Inferior parietal cortex (tissue), 1 donor: ENCODE data around the gene SYT12.
"Not testable (repeated sequence)": the region's sequence is repeated elsewhere in the genome, so short reads cannot be mapped to it uniquely, and the experiment has no call there.

Experiments
- DNase-seq: peaks from one replicate; pipeline ENCODE4 v3.0.0-alpha.2; 2016; ENCODE audit errors: extremely low spot score

Gene SYT12, protein sequence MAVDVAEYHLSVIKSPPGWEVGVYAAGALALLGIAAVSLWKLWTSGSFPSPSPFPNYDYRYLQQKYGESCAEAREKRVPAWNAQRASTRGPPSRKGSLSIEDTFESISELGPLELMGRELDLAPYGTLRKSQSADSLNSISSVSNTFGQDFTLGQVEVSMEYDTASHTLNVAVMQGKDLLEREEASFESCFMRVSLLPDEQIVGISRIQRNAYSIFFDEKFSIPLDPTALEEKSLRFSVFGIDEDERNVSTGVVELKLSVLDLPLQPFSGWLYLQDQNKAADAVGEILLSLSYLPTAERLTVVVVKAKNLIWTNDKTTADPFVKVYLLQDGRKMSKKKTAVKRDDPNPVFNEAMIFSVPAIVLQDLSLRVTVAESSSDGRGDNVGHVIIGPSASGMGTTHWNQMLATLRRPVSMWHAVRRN

DNA sequence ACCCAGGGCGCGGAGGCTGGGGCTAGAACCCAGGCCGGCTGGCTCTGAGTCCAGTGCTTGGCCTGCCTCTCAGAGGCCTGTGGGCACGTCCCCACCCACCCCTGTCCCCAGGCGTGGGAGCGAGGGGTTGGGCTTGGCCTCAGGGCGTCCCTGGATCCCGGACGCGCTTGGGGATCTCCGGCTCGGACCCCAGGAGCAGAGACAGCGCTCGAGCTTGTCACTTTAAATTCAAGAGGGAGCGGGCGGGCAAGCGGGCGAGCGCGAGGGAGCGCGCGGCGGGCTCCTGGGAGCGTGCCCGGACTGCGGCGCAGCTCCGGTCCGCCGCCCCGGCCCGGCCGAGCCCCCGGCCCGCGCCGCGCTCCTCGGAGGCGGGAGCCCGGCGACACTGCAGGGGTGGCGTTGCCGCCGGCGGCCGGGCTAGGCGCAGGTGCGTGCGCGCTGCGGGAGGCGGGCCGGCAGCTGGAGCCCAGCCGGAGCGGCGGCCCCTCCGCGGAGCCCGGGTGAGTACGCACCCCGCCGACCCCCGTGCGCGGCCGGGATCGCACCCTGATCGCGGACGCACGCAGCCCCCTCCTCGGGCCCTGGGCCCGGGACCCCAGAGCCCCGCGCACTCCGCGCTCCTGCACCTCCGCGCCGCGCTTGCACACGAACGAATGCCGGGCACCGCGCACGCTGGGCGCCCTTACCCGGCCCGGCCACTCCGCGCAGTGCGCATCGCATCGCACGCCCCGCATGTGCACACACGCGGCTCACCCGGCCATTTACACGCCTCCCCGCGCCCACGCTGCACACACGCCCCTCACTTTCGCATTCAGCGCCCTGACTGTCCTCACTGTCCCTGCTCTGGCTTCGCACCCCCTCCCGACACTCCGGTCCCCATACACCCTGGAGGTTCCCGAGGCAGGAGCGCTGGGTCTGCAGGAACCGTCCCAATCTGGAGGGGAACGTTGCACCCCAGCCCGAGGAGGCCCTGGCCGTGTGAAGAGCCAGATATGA is at the start of gene SYT12:
TSS of gene SYT12 (plus strand) at position 174 of the 996 bp plus-strand sequence. CDS start 7,011 bp downstream, outside the sequence.
- no peak for DNase-seq

DNA sequence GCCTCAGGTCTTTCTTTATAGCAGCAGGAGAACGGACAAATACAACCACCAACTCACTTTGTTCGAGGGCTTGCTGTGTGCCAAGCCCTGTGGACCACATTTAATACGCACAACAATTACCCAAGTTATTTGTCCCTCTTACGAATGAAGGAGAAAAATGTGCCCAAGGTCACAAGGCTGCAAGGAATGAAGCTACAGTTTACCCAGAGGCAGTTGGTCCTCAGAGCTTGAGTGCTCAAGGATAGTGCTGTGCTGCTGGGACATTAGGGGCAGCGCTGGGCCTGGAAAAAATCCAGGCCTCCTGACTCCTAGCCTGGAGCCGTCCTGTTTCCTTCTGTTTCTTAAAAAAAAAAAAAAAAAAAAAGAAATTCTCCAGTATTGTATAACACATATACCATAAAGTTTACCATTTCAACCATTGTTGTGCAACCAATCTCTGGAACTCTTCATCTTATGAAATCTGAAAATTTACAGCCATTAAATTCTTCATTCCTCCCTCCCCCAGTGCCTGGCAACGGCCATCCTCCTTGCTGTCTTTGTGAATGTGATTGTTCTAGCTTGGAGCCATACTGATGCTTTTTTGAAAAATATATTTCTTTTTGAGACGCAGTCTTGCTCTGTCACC is 48.9 kb upstream of the SYT12 start:
- DNase-seq, result no peak

DNA sequence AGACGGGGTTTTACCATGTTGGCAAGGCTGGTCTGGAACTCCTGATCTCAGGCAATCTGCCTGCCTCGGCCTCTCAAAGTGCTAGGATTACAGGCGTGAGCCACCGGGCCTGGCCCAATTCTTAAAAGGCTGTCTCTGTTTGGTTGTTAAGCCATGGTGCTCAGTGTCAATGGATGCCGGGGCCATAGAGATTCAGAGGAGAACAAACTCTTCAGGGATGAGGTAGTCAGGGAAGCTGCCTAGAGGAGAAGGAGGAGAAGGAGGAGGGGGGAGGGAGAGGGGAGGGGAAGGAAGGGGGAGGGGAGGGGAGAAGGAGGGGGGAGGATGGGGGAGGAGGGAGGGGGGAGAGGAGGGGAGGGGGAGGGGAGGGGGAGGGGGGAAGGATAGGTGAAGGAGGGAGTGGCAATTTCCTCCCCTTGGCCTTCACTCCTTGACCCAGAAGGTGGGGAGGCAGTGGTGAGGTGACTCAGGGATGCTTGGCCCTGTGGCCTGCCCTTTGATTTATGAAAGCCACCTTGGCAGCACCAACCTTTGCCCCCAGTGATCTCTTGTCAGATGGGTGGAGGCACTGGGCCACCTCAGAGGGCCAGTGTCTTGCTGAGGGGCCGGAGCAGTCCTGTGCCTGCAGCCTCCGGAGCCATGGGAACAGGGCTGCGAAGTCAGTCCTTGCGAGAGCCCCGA is 48.1 kb upstream of the SYT12 start, which contains the start of gene C11orf86:
TSS of gene C11orf86 (plus strand) at position 581 of the 681 bp plus-strand sequence. CDS start at position 640, 59 bp downstream.
- no peak for DNase-seq

DNA sequence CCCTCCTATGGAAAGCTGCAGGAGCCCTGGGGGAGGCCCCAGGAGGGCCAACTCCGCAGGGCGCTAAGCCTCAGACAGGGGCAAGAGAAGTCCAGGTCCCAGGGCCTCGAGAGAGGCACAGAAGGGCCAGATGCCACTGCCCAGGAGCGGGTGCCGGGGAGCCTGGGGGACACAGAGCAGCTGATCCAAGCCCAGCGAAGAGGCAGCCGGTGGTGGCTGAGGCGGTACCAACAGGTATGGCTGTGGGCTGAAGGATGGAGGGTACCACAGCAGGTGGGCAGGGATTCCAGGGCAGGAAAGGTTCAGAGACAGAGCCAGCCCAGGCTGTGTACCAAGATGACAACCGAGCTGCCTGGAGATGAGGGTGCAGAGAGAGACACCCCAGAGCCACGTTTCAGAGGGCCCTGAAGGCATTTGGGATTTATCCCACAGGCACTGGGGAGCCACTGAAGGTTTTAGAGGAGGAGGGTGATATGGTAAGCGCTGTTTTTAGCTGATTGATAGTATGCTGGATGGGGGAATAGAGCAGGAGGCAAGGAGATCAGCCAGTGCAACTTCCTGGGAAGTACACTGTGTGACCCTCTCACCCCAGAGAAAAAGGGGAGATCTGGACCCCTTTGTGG is 47.4 kb upstream of the SYT12 start:
- no peak for DNase-seq

DNA sequence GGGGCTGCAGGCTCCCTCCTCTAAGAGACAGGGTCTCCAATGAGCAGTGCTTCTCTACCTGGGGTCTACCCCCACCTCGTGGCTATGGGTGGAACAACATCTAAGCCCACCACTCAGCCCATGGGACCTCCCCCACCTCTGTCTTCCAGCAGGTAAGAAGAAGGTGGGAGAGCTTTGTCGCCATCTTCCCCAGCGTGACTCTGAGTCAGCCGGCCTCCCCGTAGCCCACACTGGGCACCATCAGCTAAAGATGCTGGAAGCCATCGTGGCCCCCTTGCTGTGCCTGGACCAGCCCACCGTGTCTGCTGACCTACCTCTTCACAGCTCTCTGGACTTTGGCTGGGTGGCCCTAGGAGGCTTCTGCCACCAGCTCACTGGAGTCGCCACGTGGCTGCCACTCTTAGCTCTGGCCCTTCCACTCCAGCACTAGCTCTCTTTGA is 46.9 kb upstream of the SYT12 start:
- DNase-seq, result no peak

DNA sequence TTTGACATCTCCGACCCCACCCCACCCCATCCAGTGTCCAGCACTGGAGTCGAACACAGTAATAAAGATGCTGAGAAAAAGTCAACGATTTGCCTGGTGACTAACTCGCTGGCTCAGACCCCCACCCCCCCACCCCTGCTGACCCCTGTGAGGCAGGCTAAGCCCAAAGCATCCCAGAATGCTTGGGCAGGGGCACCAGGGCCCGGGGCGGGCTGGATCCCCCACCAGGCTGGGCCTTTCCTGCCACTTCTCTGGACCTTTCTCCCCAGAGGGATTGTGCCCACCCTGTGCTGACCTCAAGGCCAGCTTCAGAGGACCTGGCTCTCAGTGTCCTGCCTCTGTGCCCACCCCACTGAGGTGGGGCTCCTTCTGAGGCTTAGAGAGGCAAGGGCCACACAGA is 46.0 kb upstream of the SYT12 start:
- no peak for DNase-seq

DNA sequence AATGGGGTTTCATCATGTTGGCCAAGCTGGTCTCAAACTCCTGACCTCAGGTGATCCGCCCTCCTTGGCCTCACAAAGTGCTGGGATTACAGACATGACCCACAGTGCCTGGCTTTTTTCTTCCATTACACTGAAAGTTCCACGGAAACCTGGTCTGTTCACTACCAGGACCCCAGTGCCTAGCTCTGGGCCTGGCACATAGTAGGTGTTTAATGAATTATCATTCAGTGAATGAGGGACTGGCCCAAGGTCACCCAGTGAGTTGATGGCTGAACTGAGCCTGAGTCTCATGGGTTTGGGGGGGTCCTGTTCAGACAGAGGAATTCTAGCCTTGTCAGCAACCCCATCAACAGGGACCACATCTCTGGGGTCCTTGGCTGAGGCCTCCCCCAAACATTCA is 44.7 kb upstream of the SYT12 start:
- no peak for DNase-seq

DNA sequence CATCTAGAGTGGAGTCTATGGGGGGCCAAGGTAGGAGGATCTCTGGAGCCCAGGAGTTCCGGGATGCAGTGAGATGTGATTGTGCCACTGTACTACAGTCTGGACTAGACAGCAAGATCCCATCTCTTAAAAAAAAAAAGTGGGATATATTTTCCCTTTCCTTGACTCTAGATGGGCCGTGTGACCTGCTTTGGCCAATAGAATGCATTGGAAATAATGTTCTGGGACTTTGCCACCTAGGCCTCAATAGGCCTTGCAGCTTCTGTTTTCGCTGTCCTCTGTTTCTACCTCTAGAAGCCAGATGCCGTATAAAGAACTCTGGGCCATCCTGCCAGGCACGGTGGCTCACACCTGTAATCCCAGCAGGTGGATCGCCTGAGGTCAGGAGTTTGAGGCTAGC is 44.2 kb upstream of the SYT12 start:
- no peak for DNase-seq

DNA sequence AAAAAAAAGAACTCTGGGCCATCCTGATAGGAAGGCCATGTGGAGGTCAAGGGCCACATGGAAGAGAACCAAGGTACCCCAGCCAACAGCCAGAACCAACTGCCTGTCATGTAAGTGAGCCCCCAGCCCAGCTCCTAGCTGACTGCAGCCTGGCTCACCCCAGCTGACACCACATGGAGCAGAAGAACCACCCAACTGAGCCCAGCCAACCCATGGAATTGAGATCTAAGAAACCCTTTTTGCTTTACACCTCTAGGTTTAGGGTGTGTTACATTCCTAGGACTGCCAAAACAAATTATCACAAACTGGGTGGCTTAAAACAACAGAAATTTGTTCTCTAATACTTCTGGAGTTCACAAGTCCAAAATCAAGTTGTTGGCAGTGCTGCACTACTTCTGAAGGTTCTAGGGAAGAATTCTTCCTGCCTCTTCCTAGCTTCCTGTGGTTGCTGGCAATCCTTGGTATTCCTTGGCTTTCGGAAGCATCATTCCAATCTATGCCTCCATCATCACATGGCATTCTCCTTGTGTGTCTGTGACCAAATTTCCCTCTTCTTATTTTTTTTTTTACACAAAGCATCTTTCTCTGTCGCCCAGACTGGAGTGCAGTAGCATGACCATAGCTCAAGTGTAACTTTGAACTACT is 43.5 kb upstream of the SYT12 start:
- no peak for DNase-seq

DNA sequence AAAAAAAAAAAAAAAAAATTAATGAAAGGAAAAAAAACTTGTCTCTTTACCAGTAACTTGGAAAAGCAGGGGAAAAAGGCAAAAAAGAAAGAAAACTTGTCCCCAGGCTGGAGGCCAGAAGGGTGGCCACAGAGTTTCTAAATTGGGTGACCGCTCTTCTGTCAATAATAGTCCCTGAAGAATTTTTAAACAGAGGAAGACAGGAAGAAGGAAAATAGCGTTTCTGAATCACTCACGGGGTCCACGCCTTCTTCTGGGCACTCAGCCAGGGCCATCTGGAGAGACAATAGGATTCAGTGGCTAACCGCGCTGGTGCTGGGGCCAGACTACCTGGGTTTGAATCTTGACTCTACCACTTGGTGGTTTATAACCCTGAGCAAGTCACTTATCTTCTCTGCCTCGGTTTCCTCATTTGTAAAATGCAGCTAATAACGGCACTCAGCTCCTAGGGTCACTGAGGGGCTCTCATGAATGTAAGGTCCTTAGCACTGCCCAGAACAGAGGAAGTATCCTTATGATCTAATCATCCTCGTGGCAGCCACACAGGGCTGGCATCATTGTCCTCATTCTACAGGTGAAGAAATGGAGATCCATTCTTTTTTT is 40.9 kb upstream of the SYT12 start:
- peak; percentile 60 for DNase-seq

DNA sequence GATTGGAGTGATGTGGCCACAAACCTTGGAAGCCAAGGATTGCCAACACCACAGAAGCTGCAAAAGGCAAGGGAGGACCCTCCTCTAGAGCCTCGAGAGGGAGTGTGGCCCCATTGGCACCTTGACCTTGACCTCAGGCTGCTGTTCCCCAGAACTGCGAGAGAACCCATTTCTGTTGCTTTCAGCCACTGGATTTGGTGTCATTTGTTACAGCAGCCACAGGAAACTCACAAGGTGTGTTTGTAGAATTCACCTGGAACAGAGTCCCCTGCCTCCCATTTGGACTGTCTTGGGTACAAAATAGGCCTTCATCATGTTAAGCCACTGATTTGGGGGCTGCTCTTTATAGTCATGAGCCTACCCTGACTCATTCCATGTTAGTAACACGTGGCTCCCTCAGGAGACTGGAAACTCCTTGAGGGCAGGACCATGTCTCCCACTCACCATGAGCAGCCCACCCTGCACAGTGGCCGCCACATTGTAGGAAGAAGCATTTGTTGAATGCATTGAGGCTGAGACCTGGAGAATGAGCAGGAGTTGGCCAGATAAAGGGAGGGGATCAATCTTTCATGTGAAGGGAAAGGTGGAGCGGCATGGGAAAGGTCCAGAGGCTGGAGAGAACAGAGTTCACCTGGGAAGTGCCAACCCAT is 39.5 kb upstream of the SYT12 start:
- DNase-seq, result no peak

DNA sequence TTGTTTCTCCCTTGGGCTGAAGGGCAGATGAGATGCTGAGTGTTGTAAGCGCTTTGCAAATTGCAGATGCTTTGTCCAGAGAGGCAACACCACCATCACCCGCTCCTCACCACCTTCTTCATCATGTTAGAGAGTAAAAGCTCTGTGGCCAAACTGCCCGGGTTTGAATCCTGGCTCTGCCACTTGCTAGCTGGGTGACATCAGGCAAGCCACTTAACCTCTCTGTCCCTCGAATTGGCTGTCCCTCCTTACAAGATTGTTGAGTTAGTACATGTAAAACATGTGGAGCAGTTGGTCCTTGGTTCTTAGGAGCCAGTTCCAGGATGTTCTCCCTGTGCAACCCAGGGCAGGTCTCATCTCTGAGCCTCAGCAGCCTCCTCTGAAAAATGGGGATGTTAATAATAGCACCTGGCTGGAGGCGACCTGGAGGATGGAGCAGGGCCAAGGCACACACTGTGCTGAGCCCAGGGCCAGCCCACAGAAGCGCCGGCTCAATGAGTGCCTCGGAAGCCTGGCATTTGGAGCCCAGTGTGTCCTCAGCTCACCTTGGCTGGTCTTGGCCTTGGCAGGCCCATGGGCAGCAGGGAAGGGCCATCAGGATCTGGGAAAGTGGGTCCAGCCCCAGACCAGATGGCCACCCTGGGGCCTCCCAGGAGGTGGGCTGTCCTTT is 37.3 kb upstream of the SYT12 start:
- no peak for DNase-seq

DNA sequence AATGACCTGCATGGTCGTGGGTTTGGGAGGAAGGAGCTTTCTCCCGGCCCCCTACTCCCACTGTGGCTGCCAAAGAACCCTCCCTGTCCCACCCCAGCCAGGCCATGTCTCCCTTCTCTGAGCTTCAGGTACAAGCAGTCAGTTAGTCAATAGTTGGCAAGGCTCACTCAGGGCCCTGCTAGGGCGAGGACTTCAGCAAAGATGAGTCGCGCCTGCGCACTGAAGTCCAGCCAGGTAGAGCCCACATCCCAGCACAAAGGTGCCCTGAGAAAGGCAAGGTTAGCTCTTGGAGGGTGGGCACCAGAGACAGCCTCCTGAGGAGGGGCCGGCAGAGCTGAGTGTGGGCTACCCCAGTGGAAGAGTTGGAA is 36.8 kb upstream of the SYT12 start:
- DNase-seq, result no peak

DNA sequence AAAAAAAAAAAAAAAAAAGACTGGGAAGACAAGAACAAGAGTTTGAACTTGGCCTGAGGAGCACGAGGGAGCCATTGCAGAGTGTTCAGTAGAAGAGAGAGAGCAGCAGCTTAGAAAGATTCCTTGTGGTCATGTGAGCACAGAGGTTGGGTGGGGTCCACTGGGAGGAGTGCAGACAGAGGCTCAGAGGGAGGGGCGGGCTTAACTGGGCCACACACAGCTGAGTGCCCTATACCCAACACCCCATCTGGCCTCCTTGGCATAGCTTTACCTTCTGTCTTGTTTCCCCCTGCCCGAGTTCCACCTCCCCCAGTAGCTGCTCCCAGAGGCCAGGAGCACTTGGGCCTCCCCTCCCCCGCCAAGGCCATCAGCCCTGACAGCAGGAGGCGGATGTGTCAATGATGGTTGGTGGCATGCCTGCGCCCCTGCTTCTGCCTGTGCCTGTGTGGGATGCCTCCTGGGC is 35.7 kb upstream of the SYT12 start:
- DNase-seq, result no peak

DNA sequence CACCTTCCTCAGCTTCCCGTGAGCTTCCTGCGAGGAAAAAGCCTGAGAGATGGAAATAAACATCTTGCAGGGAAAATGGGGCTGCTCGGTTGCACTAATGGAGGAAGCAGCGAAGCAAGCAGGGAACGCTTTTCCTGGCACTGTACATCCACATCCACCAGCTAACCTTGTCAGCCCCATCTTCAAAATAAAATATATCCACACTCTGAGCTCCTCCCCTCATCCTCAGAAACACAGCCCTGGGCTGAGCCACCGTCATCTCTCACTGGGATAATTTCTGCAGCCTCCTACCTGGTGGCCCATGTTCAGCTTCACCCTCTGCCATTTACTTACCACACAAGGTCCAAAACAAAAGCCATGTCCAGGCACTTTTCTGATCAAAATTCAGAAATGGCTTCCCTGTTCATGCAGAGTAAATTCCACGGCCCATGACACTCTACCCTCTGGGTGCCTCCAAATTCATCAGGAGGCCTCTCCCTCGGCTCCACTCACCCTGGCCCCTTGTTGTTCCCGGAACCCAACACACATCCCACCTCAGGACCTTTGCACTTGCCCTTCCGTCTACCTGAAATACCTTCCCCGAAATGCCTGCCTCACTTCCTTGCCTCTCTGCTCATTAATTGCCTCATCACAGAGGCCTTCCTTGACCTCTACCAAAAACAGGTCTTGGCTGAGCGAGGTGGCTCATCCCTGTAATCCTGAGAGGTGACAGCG is 34.9 kb upstream of the SYT12 start:
- DNase-seq, result no peak

DNA sequence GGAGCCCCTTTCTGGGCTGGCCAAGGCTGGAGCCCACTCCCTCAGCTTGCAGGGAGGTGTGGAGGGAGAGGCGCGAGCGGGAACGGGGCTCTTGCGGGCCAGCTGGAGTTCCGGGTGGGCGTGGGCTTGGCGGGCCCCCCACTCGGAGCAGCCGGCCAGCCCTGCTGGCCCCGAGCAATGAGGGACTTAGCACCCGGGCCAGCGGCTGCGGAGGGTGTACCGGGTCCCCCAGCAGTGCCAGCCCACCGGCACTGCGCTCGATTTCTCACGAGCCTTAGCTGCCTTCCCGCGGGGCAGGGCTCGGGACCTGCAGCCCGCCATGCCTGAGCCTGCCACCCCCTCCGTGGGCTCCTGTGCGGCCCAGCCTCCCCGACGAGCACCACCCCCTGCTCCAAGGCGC is 34.2 kb upstream of the SYT12 start:
- DNase-seq, result not testable (repeated sequence)

DNA sequence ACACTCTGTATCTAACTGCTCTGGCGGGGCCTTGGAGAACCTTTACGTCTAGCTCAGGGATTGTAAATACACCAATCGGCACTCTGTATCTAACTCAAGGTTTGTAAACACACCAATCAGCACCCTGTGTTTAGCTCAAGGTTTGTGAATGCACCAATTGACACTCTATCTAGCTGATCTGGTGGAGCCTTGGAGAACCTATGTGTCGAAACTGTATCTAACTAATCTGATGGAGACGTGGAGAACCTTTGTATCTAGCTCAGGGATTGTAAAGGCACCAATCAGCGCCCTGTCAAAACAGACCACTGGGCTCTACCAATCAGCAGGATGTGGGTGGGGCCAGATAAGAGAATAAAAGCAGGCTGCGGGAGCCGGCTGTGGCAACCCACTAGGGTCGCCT is 33.6 kb upstream of the SYT12 start:
- DNase-seq, result not testable (repeated sequence)

DNA sequence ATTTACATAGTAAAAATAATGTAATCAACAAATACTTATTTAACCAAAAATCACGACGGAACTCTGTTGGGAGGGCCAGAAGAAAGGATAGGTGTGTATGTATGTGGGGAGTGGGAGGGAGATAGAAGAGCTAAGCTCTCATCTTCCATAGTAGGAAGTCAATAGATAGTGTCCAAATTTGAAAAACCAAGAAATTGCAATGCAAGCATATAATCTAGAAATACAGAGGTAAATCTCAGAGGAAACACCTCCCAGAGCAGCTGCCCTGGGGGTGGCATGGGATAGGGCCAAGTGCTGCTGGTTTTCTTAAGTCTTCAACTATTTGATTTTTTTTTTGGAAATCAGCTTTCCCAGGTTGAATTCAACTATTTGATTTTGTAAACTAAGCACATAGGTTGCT is 30.9 kb upstream of the SYT12 start:
- DNase-seq, result no peak
